Right renal cortex interstitium (tissue), 3 donors: ENCODE measurements around the gene SNAP25. TPM values are rescaled to one million over a fixed set of nuclear protein-coding genes. Genes with fewer than 3 reads are reported as not detected.

Source experiments
- DNase-seq, 3 donors: peaks; one replicate each; pipeline ENCODE4 v3.0.0-alpha.2; 2013; ENCODE audit warnings: low read depth in 3 of 3, low spot score in 2 of 3
- polyA plus RNA-seq, 3 donors: library from polyadenylated mRNA; unstranded; fragments of 120-200 nt; gene quantifications; one replicate each; pipeline ENCODE4 v1.2.1, GENCODE V29; 2013; ENCODE audit not compliant: insufficient read length in 3 of 3

The SNAP25 gene
- polyA plus RNA-seq, 3 donors = 5.5 to 6.3 (median 5.9) TPM

DNA sequence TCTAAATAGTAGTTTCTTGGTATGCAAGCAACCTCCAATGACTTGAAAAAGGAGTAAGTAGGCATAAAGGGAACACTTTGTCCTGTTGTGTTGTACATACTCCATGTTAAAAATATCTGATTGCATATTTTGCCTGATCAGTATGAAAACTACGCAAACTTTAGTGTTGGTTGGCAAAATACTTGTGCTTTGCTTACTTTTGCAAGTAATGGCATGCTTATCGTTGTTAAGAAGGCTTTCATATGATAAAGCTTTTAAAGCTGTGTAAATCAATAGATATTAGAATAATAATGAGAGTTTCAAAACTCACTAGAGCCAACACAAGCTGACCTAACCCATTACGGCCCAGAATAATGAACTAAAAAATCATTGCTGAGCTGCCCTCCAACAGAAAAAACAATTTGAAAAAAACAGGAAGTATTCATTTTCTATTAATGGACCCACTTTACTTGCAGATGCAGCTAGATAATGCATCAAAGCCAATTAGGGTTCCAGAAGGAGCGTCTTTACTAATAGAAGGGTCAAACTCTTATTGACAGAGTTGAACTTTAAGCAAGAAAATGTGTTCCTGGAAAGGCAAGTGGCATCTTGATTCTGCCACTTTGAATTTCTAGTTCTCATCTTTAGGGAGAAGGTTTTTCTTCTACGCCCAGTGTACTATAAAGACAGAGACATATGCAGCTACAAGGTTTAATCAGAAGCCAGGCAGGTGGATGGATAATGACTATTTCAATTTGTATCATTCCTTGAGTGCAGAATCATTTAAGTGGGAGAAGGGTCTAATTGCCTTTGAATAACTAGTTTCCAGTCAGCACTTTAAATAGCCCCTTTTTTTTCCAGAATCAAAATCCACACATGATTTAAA, 82.2 kb downstream of the SNAP25 start:
- no peak for DNase-seq

DNA sequence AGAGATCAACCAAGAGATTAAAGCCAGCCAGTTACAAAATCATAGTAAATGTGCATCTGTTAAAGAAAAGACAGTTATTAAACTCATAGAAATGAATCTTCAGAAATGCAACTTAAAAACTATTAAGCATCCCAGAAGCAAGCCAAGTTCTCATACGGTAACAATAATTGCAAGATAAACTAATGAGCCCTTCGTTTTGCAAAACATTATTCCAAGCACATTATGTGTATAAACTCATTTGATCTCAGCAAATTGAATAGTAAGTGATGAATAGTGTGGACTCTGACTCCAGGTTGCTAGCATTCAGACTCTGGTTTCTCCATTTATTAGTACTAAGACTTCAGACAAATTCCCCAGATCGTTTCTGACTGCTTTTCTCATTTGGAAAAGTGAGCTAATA, 85.2 kb downstream of the SNAP25 start:
- DNase-seq = no peak

DNA sequence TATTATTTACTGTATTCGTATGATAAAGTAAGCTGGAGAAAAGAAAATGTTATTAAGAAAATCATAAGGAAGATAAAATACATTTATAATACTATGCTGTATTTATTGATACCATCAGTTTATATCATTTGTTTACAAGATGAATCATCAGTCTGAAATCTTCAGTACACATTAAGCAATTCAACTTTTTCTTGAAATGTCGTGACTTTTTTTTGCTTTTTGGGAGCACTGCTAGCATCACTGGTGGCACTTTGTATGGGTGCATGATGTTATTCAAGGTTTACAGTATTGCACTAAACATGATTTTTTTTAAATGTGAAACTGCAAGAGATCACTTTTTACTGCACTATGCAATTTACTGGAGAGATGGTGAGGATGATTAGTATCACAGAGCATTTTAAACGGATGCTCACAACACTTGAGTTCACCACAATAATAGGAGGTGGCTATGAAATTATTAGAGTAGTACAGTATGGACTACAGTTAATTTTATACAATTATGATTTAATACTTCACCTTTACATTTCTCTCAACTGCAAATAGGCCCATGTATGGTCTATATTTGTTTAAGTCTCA, 85.9 kb downstream of the SNAP25 start:
- no peak for DNase-seq

DNA sequence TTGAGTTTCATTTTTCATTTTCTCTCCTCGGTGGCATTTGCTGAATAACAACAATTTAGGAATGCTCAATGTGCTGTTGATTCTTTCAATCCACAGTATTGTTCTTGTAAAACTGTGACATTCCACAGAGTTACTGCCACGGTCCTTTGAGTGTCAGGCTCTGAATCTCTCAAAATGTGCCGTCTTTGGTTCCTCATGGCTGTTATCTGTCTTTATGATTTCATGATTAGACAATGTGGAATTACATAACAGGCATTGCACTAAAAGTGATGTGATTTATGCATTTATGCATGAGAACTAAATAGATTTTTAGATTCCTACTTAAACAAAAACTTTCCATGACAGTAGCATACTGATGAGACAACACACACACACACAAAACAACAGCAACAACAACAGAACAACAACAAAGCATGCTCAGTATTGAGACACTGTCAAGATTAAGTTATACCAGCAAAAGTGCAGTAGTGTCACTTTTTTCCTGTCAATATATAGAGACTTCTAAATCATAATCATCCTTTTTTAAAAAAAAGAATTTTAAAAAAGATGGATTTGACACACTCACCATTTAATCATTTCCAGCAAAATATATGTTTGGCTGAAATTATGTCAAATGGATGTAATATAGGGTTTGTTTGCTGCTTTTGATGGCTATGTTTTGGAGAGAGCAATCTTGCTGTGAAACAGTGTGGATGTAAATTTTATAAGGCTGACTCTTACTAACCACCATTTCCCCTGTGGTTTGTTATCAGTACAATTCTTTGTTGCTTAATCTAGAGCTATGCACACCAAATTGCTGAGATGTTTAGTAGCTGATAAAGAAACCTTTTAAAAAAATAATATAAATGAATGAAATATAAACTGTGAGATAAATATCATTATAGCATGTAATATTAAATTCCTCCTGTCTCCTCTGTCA, 88.1 kb downstream of the SNAP25 start:
- no peak for DNase-seq

DNA sequence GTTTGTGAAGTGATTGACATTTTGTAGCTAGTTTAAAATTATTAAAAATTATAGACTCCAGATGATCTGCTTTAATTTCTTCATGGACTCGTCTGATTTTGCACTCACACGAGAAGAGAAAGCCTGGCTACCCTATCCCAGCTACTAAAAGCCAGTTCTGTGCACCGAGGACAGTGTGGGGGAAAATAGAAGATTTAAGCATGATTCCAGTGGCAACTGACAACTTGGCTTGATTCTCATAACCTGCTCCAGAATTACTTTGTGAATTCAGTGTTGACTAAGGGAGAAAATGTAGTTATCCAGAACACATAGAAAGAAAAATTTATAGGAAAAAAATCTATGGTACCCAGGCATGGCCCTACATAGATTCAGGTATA, 88.7 kb downstream of the SNAP25 start:
- DNase-seq = no peak

DNA sequence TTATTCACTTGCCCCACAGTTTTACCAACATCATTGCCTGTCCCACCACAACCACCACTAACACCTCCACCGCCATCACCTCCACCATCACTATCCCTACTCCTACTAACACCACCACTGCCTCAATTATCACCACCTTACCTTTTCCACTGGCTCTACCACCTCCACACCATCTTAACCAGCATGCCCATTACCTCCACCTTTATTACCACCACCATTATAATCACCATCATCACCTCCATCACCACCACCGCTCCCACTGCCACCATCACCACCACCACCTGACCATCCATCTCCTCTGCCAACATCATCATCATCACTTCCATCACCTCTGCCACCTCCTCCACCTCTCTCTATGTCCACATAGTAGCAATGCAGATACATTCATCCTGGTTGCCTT, 90.0 kb downstream of the SNAP25 start:
- DNase-seq = no peak

DNA sequence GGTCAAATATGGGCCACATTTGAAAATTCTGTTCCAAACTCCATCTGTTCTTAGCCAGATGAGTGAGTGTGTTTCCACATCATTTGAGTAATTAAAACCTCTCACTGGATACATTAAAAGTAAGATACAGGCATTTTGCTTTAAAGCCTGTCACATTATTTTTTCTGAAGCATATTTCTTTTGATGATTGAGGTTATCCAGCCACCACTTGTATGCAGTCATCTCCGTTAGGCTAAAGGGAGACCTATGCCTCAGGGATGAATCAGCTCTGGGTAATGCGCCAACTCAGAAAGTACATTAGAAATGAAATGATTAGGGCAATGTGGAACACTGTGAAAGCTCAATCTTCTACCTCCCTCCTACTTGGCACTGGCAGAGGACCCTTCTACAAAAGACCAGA, 90.7 kb downstream of the SNAP25 start:
- DNase-seq = no peak

DNA sequence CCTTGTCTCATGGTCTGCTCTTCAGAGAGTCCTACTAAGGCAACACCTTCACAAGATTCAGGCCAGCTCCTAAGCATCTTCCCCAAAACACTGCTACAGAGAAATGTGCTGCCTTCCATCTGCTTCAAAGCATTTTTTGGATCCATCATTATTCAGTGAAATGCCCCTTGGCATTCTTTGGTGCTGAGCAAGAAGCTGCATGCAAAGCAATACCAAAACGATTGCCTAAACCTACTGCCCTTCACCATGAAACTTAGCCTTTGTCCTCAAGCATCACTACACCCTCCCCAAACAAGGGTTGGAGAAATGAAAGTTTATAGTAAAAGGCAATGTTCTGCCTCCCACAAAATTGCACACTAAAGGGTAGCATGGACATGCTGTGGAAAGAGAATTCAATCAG, 93.5 kb downstream of the SNAP25 start:
- DNase-seq = no peak

DNA sequence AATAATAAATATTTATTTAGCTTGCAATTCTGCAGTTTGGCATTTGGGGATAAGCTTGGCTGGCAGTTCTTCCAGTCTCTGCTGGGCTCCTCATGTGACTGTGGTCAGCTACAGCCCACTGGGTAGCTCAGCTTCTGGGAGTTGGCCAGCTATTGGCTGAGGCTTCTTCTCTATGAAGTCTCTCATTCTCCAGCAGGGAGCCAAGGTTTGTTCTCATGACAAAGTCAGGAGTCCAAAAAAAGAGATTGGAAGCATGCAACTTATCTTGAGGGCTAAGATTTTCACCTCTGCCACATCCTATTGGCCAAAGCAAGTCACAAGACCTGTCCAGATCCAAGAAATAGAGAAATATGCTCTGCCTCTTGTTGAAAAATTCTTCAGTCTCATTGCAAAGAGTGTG, 94.6 kb downstream of the SNAP25 start:
- no peak for DNase-seq

DNA sequence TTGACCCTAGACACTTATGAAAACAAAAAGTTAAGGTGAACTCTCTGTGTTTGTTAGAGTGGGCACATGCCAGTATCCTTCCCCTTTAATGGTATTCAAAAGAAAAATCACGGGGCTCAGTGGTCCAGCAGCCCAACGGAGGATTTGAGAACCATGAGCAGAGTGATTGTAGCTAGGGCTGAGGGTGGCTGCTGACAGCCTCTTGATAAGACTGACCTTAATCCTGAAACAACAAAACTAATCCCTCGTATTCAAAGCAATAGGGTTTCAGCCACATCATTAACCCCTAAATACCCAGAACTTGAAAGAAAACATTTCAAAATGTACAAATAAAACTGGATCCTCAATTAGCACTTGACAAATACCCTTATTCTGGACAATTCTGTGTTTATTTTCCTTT, 95.1 kb downstream of the SNAP25 start:
- no peak for DNase-seq

DNA sequence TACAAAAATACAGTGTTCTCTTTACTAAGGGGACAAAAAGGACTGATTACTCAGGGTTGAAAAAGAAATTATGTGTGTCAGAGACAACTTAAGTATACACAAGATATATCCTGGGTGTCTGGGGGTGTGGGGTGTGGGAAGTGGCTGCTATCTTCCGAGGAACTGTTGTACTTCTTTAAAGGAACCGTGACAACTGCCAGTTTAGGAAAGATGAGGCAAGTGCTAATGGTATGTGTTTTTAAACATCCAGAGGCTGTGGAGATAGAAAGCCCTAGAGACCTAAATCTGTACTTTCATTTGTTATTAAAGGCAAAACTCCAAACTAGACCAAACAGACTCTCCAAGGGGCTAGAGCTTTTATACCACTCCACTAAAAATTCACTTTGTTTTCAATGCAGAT, 95.6 kb downstream of the SNAP25 start:
- no peak for DNase-seq

DNA sequence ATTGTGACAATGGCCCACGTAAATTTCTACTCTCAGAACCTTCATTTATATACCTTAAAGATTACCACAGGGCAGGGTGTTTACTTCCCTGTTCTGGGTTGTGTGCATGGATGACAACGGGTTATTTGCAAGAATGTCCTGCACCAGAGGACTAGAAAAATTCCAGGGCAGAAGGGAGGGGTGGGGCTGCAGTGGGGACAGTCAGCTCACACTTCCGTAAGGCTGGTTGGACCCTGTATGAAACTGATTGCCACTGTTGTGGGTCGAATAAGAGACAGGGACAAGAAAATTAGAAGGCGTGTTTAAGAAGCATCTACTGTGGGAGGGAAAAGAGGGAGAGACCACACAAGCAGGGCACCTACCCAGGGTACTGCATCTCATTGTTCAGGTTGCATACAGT, 96.5 kb downstream of the SNAP25 start:
- no peak for DNase-seq

DNA sequence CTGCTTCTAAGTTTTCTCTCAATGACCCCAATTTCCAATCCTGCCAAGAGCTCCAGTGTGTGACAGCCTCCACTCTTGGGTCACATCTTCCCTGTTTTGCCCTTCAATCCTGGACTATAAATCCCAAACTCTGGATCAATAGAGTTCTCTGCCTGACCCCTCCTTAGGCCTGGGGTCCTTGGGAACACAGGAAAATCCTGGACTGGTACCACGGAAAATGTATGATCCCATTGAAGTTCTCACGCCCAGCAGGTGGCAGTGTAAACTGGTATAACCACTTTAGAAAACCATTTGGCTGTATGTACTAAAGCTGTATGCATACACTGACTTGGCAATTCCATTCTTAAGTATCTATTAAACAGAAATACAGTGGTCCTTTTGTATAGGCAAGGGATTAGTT, 98.0 kb downstream of the SNAP25 start:
- no peak for DNase-seq

DNA sequence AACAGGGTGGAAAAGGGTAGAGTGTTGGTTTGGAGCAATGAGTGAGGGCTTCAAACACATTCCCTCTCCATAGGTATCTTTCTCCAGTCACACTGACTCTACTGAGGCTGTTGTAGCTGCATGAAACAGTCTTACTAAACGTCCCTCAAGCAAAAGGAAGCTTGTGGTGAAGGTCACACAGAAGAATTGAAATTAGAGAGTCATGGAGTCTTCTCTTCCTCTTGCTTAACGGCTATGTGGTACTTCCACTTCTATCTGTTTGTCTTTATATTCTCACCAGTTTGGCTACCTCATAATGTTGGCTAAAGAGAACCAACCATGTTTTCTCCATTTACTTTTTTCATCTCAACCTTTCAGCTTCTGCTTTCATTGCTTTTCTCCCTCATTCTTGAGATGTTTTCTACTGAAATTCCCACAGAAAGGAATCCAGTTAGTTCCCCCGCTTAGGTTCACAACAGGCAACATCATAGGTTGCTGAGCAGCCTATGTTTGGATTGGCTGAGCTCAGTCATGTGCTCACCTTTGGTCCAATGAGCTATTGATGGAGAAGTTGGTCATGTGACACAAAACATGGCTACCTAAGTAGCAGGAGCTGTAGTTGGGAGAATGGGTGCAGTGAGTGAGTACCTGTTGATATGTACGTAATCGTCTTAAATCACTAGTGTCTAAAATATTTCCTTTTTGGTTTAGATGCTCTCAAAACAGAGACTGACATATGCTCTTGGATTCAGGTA, 99.8 kb downstream of the SNAP25 start:
- no peak for DNase-seq

DNA sequence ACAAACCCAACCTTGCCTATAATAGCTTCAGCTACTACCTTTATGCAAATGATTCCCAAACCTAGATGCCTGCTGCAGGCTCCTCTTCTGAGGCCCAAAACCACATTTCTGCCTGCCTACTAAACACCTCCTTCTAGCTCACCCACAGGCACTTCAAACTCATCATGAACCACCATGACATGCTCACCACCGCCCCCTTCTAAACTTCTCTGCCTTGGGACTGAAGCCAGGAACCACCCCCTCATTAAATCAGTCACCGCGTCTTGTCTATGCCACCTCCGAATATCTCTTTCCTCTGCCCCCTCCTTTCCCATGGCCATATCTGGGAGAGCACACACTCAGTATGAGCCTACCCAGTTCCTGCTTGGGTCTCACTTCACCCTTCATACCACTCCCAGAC, 101.2 kb downstream of the SNAP25 start:
- DNase-seq = no peak

DNA sequence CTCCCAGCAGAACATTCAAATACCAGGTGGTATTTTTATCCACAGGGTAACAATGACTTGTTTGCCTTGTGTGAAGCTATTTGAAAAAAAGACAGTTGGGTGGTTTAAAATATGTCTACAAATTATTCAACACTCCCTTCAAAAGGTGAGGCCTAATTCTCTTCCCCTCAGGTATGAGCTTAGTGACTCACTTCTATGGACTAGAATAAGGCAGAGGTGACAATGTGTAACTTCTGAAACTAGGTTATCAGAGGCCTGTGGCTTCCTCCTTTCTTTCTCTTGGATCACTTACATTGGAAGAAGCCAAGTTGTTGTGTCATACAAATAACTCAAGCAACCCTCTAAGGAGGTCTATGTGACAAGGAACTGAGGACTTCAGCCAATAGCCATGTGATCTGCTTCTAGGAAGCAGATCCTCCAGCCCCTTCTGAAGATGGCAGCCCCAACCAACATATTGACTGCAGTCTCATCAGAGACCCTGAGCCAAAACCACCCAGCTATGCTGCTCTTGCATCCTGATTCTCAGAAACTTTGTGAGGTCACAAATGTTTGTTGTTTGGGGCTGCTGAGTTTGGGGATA, 102.6 kb downstream of the SNAP25 start:
- DNase-seq = no peak

DNA sequence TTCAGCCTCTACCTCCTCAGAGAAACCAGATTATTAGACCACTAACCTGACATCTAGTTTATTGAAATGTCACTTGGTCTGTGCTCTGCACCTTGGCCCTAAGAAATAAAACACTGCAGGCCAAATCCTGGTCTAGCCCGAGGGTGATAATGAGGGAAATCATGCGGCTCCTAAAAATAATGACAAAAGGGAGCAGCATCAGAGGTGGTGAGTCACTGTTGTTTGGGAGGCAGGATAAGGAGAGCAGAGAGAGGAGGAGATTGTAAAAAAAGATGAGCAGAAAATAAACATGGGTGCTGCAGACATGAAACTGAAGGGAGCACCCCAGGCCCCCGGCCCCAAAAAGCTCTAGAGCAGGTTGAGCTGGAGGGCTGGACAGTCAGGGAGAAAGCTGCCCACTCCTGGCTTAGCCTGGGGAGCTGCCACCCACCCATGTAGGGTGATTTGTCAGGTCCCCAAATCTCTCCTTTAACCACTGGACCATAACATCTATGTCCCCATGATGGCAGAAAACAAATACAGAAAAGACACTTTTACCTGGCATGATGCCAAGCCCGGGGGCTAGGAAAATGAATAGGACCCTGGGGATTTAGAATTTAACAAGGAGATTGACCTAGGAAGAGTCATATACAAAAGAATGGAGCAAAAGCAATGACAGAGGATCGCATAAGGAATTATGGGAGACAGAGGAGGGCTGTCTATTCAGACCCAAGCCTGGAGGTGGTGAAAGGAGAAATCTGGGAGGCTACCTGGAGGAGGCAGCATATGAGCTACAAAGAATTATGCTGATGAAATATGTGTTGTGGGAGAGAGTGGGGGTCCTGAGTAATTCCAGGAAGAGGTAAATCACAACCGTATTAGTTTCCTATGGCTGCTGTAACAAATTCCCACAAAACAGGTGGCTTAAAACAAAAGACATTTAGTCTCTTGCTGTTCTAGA, 103.7 kb downstream of the SNAP25 start:
- DNase-seq = no peak

DNA sequence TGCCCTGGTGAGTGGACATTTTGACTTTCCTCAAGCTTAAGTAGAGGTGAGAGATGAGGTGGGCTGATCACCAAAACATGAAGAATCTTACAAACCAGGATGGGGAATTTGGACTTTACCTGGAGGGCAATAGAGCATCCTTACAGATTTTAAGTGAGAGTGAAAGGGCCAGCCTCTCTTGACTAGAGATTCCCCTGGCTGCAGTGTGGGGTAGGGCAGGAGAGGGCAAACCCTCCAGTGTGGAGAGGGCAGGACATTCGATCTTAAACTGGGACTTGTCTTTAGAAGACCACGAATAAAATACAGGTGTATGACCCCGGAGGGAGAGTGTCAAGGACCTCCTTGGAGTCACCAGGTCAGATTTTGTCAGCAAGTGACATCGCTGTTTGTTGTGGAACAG, 105.1 kb downstream of the SNAP25 start:
- no peak for DNase-seq

DNA sequence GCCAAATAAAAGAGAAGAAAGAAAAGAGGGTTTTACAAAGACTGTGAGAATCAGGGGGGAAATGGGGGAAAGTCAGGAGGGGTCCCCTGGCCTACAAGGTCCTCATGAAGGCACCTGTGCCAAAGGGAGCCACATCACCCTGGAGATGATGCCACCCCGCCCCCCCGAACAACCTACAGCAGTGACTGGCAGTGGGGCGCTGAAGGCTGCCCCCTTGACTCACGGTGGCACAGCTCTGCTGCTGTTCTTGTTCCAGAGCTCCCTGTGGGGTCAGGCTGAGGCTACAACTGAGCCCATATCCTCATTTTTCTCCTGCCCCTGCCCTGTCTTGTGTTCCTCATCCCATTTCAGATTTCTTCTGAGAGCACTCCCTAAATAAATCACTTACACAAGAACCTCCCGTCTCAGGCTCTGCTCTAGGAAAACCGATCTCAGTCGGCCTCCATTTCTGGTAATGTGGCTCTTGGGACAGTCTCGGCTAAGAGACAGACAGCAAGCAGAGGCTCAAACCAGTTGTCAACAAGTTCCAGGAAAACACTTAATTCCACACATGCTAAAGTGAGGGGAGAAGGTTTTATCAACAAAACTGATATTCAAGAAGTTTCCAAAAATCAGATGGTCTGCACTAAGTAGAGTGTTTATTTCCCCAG, 105.7 kb downstream of the SNAP25 start:
- no peak for DNase-seq
